SK-N-MC (cell line): ENCODE data around the gene TADA2B.

Experiments used
- EZH2 ChIP-seq: fragments of 200-600 bp; sonication (generic); IDR thresholded peaks from one replicate; pipeline ENCODE4 v1.6.1; 2017; ENCODE audit warnings: antibody characterized with exemption
- POLR2AphosphoS5 ChIP-seq: IDR thresholded peaks from 2 replicates; pipeline ENCODE4 v1.6.1; 2012; ENCODE audit warnings: mild to moderate bottlenecking, low read depth, low read length, borderline replicate concordance

- TF ChIP-seq EZH2 = no peak
- TF ChIP-seq POLR2AphosphoS5 = no peak
These were observed 30.6 kb downstream of the TADA2B start for GRCh38 chr4:7073526-7074390.
